HG02938 (cell line): ENCODE results near the gene CHMP4A.
A peak's percentile ranks its signal among the peaks of the same experiment; 100 is the strongest.

Source experiments
- ATAC-seq: cut with Tn5 transposase; IDR thresholded peaks from one replicate; pipeline ENCODE4 v1.9.1; 2021; ENCODE audit warnings: mild to moderate bottlenecking, moderate library complexity; ENCODE audit not compliant: unreplicated experiment

The CHMP4A gene

GRCh38 chr14:24196071-24197055 is 16.9 kb downstream of the CHMP4A start:
- ATAC-seq: peak; percentile 29

DNA sequence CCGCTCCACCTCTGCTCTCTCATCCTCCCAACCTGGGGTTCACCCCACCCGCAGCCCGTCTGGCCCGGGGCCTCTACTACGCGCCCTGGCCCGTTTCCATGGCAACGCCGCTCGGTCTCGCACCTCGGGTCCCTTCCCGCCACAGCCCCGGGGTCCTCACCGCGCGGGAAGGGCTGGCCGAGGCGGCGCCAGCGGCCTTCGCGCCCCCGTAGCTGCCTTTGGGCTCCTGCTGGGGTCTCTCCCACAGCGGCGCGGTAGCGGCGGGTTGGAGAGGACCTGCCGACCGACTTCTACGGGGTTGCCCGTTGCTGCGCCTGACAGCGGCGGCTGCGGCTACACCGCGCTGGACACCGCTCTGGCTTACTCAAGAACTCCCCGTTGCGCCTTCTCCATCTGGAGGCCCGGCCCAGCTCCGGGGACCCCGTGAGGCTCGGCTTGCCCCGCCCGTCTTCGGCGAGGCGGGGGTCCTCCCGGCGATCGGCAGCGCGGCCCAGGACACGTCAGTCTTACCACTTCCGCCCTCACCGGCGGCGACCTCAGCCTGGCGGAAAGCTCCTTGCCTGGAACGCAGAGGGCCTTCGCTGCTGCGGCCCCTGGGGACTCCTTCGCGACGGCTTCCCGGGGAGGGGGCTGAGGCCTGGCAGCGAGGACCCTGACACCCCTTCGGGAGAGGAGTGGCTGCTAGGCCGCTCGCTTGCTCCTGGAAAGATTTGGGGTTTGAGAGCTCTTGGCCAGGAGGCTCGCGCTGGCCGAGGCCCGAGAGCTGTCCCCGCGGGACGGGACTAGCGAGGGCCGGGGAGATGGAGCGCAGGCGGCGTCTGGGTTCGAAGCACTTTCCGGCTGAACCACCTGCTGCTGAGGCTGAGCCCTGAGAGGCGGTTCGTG is 17.9 kb downstream of the CHMP4A start, which contains the start of gene TM9SF1:
Gene TM9SF1 (minus strand): TSS at position 256 of the 885 bp plus-strand sequence. CDS start 422 bp downstream, outside the sequence.
- ATAC-seq: peak; percentile 79

DNA sequence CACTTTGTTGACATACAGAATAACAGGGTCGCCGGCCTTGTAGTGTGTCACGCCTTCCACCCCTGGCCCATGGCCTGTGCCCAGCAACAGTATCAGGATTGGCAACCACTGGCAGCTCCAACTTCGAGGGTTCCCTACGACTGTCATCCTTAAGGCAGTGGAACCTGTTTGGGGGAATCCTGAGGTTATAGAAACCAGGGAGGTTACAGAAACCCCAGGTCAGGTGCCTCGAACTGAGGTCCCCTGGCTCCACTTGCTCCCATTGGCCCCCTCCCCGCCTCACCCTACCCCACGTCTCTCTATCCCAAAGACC is 18.5 kb downstream of the CHMP4A start:
- no peak for ATAC-seq

GRCh38 chr14:24194186-24194872 is 19.0 kb downstream of the CHMP4A start:
- no peak for ATAC-seq

DNA sequence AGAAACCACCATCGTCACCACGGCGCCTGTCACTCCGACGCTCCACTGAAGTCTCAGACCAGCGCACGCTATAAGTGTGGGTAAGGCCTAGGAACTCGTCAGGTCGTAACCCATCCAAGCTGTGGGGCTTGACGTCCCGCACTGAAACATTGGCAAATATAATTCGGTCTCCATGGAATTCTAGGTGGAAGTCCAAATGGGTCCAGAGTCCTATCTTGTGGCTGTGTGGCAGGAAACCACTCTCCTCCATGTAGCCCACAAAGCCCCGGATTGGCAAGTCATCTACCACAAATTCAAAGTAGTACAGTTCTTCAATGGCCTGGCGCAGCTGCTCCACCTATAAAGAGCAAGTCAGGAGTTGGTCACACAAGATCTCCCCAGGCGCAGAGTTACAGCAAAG is 20.4 kb downstream of the CHMP4A start:
- ATAC-seq: no peak

DNA sequence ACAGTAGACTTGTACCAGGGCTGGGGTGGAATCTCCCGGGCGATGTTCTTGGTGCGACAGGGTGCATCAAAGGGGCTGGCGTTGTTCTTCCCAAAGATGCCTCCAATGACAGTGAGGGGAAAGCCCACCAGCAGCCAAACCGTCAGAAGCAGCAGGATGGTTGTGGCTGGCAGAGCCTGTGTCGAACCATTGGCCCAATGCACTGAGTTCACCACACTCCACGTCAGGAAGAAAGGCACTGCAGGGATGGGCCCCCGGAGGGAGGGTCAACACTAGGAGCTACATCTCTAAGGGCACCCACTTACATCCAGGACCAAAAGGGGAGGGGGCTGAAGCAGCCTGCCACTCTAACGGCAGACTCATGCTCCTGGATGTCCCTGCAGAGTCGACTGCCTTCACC is 22.9 kb downstream of the CHMP4A start:
- ATAC-seq: no peak

DNA sequence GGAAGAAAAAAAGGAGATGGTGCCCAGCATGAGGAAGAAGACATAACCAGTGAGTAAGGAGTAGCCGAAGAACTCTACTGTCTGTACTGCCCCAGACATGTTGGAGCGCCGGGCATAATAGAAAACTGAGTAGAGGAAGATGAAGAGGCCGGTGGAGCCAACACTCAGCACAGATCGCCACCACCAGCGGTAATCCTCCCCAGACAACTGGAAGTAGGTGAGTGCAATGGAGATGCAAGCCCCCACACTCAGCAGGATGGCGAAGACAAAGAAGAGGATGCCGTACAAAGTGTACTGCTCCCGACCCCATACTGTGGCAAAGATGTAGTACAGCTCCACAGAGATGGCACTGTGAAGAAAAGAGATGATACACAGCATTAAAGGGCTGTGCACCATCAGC is 23.8 kb downstream of the CHMP4A start:
- ATAC-seq: no peak

DNA sequence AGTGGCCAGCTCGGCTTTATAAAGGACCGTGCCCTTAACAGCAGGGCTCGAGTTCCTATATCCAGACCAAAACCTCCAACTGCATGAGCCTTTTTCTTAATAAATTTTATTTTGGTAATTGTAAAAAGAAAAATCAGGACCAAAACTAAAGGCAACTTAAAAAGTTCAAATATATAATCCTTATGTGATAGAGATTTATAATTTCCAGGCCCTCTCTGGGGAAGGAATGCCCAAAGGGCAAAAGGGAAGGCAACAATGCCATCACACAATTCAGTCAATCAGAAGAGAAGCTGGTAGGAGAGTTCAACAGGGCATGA is 24.3 kb downstream of the CHMP4A start:
- ATAC-seq: no peak

DNA sequence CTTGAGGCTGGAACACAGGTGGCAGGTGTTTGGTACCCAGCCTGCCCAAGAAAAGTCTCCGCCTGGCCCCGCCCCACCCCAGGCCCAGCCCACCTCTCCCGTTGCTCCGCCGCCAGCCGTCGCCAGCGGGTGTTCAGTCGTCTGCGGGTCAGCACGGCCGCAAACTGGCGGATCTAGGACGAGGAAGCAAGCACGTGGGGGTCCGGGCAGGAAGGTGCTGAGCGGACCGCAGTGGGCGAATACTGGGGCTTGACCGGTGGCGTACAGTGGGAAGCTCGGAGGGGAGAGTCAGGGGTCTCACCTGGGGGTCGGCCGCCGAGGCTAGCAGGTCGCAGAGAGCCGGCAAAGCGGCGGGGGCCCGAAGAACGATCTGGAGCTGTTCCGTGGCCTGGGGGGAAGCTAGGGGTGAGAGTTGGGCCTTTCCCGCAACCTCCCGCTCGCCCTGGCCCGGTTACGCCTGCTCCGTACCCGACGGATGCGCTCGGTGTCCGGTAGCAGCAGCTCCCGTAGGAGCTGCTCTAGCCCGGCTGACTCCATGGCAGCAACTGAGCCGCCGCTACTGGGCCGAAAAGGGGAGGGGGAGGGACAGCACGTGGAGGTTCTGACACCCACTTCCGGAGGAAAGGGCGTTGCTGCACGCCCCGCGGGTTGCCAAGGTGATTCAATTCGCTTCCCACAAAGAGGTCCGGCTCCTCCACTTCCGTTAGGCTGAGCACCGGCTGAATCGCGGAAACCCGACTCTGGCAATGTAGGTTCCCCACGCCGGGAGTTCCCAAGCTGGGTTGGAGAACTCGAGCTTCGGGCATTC is 24.8 kb downstream of the CHMP4A start, which contains the start of gene IPO4:
Gene IPO4 (minus strand): TSS at position 566 of the 808 bp plus-strand sequence. CDS start 29 bp downstream, at position 537.
- peak; percentile 86 for ATAC-seq

GRCh38 chr14:24187539-24187915 is 25.8 kb downstream of the CHMP4A start:
- no peak for ATAC-seq

- no peak for ATAC-seq
These were observed 26.3 kb downstream of the CHMP4A start for GRCh38 chr14:24186831-24187538.

- ATAC-seq: no peak
These were observed 27.5 kb downstream of the CHMP4A start for GRCh38 chr14:24185741-24186140.

- no peak for ATAC-seq
These were observed 28.3 kb downstream of the CHMP4A start for GRCh38 chr14:24185026-24185425.

DNA sequence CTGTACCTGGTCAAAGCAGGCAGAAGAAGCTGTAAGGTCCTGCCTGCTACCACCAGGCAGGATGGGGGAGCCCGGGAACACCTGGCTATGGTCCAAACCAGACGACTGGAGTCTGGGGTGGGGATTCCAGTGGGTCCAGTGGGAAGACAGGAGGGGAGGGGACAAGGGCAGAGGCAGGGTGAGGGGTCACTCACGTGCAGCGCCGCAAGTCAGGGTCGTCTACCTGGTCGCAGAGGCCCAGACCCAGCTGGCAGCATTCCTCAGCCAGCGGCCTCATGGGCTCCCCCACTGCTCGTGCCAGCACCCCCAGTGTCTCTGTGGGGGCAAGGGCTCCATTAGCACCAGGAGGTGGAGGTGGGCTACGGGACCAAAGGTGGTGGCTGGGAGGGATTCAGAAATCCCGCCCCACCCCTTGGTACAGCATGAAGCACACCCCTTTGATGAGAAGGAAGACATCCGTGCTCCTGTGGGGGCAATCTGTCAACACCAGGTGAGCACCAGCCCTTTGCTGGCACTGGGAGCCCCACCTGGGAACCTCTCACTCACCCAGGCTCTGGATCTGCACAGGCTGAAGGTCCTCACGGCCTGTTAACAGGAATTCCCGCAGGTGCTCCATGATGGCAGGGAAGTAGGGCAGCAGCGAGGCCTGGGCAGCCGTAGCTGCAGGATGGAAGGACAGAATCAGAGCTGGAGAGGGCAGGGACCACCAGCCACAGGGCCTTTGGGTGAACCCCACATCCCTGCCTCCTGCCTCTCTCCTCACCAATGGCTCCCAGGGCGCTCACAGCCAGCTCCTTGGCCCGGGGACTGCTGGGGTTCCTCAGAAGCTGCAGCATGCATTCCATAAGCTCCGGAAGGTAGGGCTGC is 29.0 kb downstream of the CHMP4A start:
- no peak for ATAC-seq

GRCh38 chr14:24183014-24183481 is 30.2 kb downstream of the CHMP4A start:
- no peak for ATAC-seq

GRCh38 chr14:24182110-24182882 is 31.0 kb downstream of the CHMP4A start:
- ATAC-seq: no peak

GRCh38 chr14:24181371-24182077 is 31.8 kb downstream of the CHMP4A start:
- ATAC-seq: no peak
